Stimulated activated CD4-positive, alpha-beta T cell treated with anti-CD3 and anti-CD28 coated beads, Interleukin-4, amount 100 ng/mL, for 4 hours (primary cell): ENCODE results near the gene BMP2K.
"Not testable (repeated sequence)": the region's sequence is repeated elsewhere in the genome, so short reads cannot be mapped to it uniquely, and the experiment has no call there.

Experiments
- DNase-seq, 2 experiments: peaks; one replicate each; pipeline ENCODE4 v3.0.0-alpha.2; 2020

BMP2K gene

DNA sequence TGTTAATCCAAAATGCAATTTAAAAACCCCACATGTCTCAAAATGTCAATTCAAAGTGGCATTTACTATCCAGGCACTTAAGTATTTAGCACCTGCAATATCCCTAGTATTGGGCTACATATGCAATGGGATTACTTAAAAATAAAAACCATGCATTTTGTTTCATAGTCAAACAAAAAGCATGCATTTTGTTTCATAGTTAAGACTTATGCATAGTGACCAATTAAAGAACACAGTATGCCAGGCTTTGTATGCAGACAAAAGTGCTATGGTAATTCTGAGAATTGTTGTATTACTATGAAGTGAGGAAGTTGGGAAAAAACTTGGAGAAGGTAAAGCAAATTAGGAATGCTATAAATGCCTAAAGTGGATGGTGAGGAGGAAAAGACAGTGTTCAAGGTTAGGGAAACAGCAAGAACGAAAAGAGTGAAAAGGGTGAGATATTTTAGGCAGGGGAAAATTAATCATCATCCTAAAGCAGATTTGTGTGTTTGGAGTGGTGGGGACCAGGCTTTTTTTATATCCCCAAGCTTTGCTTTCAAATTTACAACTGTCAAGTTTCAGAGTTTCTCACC lies 10.6 kb upstream of the BMP2K start:
- no peak for DNase-seq

DNA sequence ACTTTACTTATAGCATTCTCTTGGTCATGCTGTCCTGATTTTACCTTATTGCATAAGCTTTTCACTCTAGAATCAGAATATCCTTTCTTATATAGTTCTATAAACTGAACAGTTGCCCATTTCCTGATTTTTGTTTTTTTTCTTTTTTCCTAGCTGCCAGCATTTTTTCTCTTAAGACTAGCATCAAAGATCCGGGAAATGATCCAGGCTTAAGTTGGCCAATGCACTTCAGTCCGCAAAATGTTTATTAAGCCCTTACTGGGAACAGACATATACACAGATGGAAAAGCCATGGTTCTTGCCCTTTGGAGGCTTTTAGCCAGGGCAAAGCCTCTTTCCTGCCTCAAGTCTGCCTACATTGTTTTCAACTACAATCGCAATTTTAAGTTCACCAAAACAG lies 10.1 kb upstream of the BMP2K start:
- DNase-seq: no peak

DNA sequence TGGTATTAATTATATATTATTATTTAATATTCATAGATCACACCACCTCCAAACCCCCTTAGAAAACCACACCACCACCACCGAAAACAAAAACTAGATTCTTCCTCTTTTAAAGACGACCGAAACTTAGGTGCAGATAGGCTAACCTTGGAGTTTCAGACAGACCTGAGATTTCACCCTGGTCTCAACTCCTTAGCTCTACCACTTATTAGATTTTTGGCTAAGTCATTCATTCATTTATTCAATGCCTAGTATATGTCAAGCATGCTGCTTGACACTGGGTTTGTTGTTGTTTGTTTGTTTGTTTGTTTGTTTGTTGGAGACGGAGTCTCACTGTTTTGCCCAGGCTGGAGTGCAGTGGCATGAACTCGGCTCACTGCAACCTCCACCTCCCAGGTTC lies 9.5 kb upstream of the BMP2K start:
- no peak for DNase-seq

DNA sequence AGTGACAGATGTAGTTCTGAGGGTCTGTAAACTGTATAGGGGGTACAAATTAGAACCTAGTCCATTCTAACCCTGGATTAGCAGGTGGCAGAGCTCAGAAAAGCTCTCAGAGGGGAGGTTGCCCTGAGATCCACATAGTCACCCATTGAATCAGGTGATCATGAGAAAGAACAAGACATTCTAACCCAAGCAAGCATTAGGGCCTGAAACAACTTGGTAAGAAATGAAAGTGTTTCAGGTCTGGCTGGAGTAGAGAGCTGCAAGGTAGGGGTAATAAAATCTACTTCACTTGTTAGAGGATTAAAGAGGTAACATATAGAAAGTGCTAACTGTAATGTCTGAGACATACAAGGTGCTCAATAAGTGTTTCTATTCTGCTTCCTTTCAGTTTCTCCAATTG lies 8.8 kb upstream of the BMP2K start:
- DNase-seq: no peak

DNA sequence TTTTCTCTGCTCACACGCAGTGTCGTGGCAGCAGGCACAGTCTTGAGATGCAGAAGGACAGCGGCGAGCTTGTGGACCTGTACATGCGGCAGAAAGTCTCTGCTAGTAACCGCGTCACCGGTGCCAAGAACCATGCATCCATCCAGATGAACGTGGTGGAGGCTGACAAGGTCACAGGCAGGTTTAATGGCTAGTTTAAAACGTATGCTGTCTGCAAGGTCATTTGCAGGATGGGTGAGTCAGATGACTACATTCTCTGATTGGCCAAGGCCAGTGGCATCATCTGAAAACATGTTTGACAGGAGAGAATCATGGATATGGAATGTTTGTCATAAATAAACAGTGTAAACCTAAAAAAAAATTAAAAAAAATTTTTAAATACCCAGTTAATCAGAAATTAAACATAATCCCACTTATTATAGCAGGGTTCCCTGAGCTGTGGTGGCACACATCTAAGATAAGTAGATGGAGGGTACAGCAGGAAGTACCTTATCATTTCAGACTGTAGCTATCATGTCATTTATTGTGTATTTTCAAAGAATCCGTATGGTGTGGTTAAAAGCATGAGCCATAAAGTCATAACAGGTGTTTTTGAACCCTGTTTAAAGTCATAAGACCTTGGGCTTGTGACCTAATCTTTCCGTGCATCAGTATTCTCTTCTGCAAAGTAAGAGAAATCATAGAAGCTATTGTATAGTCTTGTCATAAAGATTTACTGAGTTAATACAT lies 7.5 kb upstream of the BMP2K start:
- DNase-seq: no peak

DNA sequence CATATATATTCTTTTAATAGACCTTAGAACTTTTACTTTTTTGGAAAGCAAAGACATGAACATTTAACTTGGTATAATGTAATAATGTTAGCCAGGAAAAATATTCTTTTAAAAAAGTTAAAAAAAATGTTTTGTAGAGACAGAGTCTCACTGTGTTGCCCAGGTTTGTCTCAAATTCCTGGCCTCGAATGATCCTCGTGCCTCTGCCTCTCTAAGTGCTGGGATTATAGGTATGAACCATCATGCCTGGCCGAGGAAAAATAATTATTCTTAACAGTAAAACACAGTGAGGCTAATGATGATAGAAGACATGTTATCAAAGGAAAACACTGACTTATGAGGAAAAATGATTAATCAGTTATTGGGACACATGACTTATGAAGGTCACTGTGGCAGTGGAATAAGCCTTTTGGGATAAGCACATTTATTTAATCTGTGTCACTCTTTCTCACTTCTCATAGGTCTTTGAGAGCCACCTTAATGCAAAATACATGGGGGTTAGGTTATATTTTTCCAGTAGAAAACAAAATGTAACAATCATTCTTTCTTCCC lies 6.0 kb upstream of the BMP2K start:
- DNase-seq: no peak

DNA sequence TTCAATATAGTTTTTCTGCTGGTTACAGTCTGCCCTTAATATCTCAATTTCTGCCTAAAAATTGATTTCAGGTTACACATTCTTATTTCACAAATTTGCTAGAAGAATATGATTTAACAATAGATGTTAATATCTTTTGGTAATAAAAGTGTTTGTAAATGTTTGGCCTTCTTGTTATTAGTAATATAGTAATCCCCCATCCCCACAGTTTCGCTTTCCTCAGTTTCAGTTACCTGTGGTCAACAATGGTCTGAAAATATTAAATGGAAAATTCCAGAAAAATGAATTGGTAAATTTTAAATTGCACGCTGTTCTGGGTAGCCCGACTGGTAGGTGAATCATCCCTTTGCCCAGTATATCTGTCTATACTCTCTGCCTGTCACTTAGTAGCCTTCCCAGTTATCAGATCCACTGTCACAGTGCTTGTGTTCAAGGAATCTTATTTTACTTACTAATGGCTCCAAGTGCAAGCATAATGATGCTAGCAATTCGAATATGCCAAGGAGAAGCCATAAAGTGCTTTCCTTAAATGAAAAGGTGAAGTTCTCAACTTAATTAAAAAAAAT lies 3.5 kb upstream of the BMP2K start:
- no peak for DNase-seq

DNA sequence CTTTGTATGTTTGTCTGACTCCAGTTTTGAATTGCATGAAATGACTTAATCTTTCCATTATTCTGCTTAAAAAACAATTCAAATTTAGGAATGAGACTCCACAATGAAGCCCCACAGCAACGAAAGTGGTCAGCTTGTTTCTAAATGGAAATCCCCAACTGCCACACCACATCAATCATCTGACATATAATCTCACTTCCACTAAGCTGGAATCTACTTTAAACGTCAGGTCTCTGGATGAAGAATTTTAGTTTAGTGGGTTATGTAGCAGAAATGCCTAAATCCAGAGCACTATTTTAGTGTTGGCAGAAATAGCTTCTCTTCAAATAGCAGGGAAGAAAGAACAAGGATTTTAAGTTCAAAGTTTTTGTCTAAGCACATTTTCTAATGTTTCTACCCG lies 1.7 kb upstream of the BMP2K start:
- DNase-seq: no peak

DNA sequence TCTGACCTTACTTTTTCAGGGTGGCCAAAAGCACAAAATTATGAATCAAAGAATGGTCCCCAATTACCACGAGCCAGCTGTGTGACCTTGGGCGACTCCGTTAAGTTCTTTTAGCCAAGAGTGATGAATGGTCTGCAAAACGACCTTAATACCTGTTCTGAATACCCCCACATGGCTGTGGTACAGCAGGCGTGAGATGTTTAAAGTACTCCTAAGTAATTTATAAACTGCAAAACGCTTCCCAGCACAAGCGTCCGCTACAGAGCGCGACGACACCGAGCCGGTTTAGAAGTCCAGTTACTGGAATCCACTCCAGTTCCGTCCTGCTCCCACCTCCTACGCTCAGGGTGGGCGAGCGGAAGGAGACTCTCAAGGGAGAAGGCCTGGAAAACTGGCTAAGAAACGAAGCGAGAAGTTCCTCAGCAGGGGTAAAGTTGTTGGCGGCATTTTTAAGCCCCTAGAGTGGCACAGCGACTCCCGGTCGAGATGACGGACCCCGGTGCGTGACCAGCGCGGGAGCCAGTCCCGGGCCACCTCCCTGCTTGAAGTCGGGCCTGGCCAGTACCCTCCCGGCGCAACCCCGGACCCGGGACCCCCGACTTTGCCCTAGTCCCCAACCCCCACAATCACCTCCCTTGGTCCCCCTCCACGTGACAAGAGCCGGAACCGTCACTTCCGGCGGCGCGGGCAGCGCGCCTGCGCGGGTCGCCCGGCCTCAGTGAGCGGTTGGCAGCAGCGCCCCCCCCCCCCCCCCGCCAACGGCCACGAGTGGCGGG lies 659 bp upstream of the BMP2K start:
- DNase-seq: peak; percentile 84 to 88

DNA sequence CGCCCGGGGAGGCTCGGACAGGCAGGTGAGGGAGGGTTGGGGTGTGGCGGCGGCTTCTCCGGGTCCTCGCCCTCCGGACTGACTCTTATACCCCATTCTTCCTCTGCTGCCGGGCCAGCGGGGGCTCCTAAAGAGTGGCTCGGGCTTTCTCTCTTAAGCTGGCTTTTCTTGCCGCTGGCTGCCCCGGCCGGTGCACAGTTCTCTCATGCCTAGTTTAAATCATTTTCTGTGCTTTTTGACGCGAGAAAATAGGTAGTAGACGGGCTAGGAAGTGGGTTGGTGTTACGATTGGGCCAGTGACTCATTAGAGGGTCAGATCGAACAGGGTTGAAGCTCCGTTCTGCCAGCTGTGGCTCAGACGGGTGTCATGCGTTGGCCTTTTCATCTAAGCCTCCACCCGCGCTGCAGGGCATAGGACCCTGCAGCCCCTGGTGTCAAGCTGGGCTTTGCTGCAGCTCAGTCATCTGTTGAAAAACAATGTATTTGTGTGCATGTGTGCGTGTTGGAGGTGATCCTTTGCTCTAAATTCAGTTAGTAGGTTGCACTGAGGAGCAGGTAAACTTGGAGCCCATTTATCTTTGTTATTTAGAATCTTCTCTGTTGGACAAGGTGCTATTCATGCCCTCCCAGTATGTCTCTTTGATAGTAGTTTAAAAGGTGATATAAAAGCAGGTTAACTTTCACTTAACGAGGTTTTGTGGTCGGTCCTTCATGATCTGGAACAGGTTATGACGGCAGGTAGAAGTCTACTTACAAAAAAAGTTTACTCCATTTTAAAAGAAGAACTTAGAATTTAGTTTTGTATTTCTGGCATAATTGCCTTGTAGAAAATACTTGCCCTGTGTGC lies 802 bp downstream of the BMP2K start:
- DNase-seq: peak; percentile 30 to 54

DNA sequence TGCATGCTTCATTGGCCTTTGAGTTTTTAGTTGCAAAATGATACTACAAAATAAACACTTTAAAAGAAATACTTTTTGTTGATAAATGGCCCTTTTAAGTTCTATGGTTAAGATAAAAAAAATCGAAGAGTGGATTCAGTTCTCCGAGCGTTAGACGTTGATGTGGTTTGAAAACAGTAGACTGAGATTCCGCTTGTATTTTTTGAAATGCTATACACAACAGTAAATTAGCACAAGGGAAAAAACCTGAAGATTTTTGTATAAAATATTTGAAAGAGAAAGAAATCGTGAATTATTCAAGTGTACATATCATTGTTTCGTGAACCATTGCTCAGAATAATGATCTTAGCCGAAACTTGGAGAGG lies 1.4 kb downstream of the BMP2K start:
- DNase-seq: no peak

DNA sequence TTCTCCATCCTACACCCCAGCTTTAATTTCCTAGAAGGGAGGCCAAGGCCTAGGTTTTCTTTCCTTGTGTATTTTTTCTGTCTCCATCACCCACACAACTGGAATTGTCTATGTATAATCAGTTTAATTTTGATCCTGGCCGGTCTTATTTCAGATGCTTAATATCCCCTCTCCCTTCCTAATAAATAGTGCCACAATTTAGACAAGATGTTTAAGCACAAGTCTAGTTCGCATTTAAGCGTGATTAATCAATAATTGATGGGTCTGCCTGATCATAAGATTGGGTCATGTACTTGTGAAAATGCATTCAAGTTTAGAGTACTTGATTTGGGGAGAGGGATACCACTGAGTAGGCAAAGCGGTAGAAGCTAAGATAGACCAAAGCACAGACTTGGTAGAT lies 2.4 kb downstream of the BMP2K start:
- DNase-seq: no peak

DNA sequence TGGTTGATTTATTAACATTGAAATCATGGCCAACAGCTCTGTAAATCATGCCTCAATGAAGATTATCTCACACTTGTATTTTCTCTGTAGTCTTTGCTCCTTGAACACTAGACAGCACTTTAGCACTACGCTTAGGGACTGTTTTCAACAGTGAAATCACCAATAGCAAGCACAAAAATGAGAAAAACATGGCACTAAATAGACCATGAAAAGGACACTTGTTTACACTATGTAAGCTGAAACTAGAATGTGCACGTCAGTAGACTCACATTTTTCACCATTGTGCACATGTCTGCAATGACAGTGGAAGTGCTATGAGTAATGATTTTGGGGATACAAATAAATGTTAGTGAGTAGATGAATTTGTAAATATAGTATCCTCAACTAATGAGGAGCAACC lies 3.1 kb downstream of the BMP2K start:
- no peak for DNase-seq

DNA sequence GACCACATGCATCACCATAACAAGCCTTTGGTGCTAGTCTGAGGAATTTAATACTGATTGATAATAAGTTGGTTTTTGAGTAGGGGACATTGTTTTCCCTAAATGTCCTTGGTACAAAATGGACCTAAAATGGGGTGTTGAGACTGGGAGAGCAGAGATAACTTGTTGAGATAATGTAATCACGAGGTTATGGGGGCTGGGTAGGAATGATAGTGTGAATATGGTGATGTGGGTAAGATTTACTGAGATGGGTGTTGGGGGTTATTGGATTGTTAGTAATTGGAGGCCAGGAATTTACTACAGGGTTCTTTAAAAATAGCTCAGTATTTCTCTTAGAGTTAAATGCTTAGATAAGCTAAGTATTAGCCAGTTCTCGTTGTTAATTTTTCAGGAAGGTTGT lies 3.9 kb downstream of the BMP2K start:
- DNase-seq: no peak

DNA sequence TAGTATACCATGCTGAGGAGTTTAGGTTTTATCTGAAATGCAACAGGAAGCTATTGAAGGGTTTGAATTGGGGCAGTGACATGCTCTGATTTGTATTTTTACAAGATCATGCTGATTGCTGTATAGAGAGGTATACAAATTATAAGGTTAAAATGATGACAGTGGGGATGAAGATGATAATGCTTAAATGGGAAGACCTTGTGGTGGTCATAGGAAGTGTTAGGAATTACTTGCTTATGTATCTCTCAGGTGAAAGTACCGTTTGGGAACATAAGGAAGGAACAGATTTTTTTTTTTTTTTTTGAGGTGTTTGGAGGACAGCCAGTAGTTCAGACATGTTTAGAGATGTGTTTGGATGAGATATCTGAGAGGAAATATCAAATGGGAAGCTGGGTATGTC lies 5.0 kb downstream of the BMP2K start:
- no peak for DNase-seq

DNA sequence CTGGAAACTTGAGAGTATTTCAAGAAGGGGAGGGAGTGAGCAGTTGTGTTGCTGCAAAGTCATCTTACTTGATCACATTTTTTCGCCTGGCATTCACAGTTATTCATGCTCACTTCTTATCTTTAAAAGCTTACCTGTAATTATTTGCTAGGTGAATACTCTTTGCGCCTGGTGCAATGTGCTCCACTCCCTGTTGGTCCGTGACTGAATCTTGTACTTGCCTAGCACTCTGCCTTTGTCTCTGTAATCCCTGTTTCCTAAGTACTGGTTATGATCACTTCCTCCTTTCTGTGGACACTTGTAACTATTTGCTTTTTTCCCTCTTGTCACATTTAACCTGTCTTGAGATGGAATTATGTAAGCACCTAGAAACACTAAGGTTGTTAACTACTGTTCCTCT lies 5.8 kb downstream of the BMP2K start:
- DNase-seq: no peak

DNA sequence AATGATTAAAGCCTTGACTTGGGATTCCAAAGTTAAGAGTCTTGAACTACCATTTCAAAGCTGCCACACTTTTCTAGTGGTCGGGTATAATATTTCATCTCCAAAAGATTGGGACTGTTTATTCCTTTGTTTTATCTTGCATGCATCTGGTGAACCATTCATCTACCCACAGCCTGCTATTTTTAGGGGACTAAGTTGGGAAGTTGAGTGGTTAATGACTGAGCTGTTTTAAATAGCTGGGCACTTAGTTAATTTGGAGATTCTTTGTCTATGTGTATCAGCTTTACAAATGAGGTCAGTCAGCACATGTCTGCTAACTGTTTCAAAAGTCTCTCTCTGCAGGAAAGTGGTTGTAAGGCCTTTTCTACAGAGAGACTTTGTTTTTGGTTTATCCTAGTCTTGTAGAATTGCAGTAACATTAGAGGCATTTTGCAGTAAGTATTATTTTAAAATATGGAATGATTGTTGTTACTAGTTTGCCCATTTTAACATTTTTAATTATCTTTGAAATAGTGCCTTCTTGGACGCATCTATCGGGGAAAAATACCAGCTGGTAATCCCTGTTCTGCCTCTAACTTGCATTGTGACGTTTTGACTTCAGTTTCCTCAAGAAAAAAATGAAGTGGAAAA lies 8.2 kb downstream of the BMP2K start:
- no peak for DNase-seq

DNA sequence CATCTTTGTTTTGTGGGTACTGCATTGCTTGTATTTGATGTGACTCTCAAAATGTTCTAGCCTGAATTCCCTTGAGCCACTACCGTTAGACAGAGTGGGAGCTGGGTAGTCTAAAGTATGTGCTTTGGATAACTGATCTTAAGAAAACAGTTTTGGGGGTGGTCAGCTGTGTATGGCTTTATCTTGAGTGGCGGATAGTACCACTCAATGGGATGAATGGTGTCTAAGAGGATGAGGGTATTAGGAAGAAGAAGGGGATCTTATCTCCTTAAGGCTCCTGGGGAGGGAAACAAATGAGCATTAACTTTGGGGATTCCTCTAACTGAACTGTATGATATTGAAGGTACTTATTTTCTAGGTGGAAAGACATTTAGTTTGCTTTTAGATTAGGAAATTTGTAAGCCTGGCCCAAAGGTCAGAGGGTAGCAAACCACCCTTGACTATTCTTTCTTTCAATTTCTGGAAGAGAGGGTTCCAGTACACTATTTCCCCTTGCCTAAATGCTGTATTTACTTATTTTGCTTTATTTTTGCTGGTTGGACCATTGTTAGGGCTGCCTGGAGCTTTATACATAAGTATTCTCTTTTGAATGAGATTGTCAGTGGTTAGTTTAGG lies 11.3 kb downstream of the BMP2K start:
- no peak for DNase-seq

DNA sequence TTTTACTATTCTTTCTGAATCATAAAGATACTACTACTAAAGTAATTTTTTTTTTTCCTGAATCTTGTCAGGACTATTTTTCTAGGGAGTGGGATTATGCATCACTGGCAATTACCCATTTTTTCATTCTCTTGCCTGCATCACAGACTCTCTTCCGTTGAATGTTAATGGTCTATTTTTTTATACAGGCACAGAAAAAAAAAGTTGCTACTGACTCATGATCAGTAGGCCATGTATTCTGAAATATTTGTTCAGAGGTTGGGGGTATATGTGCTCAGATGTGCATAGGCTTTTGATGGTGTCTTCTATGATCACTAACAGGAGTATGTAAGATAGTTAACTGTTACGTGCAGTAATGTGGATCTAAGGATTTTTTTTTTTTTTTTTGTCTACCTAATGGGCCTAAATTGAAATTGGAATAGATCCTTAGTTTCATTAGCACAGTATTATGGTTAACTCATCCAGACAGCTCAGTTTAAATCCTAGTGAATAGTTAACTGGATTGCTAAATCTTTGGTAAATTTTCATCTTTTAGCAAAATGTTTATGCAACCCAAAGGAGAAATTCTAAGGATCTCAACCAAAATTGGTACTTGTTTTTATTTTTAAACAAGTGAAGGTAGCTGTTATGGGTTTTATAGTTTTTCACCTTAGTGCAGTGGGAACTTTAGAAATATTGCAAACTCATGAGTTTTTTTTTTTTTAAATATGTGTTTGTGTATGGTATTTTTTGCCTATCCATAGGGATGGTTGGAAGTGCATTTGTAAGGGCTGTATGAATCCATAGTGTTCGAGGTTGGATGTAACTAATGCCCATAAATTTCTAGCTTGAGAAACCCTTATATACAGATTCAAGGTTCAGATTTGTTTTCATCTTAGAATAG lies 12.1 kb downstream of the BMP2K start:
- DNase-seq: no peak

DNA sequence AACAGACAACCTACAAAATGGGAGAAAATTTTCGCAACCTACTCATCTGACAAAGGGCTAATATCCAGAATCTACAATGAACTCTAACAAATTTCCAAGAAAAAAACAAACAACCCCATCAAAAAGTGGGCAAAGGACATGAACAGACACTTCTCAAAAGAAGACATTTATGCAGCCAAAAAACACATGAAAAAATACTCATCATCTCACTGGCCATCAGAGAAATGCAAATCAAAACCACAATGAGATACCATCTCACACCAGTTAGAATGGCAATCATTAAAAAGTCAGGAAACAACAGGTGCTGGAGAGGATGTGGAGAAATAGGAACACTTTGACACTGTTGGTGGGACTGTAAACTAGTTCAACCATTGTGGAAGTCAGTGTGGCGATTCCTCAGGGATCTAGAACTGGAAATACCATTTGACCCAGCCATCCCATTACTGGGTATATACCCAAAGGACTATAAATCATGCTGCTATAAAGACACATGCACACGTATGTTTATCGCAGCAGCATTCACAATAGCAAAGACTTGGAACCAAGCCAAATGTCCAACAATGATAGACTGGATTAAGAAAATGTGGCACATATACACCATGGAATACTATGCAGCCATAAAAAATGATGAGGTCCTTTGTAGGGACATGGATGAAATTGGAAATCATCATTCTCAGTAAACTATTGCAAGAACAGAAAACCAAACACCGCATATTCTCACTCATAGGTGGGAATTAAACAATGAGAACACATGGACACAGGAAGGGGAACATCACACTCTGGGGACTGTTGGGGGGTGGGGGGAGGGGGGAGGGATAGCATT lies 19.7 kb downstream of the BMP2K start:
- not testable (repeated sequence) for DNase-seq
